Stimulated activated CD4-positive, alpha-beta T cell treated with anti-CD3 and anti-CD28 coated beads, Interleukin-12 subunit alpha, Interleukin-12 subunit beta, amount 100 ng/mL, for 48 hours (primary cell): ENCODE measurements around the gene TRAPPC11.
"Not testable (repeated sequence)": the region's sequence is repeated elsewhere in the genome, so short reads cannot be mapped to it uniquely, and the experiment has no call there.

ENCODE experiments used
- DNase-seq, 3 donors: peaks; one replicate each; pipeline ENCODE4 v3.0.0-alpha.2; 2020; ENCODE audit warnings: low read depth in 2 of 3, low spot score in 1 of 3

TRAPPC11 gene

DNA sequence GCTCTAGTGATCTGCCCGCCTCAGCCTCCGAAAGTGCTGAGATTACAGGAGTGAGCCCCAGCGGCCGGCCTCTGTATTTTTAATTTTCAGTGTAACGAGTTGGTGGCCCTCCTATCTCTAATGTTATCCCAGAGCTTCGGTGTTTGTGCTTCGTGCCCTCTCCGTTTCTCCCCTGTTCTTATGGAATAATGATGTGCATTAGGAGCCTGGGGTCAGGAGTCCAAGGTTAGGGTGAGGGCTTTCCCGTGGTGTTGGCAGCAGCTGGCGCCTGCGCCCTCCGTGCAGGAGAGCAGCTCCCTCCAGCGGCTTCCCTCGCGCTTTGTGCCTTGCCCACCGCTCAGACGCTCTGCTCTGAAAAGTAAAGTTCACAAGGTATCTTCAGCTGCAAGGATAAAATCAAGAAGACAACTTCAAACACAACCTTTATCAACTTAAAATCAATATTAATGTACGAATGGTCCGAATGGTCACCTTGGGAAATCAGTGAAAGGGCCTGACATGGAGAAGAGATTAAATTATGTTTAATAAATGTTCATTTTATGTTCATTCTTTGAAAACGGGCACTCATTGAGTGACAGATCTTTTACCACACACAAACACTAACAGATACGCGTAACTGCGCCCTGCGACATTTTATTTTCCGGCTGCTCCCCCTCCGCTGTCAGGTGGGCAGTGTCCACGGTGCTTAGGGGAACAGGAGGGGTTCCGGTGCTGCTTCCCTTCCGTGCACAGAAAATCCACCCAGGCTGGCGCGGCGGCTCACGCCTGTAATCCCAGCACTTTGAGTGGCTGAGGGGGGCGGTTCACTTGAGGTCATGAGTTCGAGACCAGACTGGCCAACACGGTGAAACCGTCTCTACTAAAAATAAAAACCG is 62.4 kb downstream of the TRAPPC11 start:
- DNase-seq = peak; percentile 20 to 46 (median 34)

DNA sequence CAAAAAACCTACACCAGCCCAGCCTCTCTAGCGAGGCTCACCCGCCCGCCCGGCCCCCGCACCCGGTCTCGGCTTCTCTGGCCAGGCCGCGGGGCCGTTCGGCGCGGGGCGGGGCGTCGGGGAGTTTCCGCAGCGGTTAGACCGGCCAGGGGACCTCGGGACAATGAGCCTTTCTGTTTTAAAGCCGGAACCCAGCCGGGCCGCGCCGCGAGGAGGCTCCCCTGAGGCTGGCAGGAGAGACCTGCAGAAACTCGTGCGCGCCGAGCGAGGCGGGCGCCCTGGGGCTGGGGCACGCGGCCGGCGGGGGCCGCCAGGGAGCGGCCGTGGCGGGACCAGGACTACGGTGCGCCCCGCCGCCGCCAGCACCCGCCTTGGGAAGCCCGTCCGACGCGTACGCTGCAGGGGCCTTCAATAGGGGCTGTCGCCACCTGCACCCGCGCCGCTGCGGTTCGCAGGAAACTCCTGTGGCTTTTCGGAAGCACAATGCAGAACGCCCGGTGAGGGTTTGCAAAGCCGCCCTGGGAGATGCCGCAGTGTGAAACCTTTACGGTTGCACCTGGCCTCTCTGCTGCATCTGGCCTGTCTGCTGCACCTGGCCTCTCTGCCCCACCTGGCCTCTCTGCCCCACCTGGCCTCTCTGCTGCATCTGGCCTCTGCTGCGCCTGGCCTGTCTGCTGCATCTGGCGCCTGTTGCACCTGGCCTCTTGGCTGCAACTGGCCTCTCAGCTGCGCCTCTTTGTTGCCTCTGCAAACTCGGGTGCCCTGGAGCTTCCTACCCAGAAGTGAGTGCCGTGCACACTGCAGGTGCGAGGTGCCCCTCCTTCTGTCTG is 63.9 kb downstream of the TRAPPC11 start:
- no peak for DNase-seq

DNA sequence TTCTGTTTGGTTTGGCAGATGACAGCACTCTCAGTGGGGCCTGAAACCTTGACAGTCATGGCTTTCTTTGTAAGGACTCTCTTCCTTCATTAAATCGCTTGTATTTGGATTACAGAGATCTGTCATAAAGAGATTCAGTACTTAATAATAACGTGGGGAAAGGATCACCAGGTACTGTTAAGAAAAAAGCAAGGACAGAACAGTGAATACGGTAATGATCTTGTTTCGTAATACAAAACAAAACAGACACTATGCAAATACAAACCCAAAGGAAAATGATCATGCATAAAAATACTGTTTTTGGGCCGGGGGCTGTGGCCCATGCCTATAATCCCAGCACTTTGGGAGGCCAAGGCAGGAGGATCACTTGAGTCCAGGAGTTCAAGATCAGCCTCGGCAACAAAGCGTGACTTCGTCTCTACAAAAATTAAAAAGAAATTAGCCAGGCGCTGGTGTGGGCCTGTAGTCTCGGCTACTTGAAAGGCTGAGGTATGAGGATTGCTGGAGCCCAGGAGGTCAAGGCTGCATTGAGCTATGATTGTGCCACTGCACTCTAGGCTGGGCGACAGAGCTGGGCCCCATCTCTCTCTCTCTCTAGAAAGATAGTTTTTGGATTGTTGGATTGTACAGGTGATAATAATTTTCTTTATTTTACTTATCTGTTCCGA is 64.6 kb downstream of the TRAPPC11 start:
- no peak for DNase-seq

DNA sequence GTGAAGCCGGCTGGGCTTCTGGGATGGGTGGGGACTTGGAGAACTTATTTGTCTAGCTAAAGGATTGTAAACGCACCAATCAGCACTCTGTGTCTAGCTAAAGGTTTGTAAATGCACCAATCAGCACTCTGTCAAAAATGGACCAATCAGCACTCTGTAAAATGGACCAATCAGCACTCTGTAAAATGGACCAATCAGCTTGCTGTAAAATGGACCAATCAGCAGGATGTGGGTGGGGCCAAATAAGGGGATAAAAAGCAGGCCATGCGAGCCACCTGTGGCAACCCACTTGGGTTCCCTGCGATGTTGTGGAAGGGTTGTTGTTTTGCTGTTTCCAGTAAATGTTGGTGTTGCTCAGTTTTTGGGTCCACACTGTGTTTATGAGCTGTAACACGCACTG is 66.5 kb downstream of the TRAPPC11 start:
- not testable (repeated sequence) for DNase-seq

DNA sequence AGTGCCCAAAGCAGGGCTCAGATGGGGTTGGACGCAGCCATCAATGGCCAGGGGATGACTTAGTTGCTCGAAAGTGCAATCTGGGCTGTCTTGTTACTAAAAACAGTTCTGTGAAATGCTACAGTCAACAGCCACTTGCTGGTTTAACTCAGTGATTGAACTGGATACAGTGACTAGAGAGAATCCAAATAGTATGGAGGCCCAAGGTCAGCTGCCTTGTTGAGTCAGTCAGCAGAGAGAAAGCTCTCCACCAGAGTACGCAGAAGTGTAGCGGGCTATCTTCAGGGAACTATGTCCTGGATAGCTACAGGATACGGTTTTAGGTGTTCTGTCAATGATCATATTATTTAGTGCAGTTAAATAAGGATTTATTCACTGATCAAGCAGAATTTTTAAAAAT is 68.4 kb downstream of the TRAPPC11 start:
- no peak for DNase-seq

GRCh38 chr4:183728223-183729068 is 69.4 kb downstream of the TRAPPC11 start:
- no peak for DNase-seq

- no peak for DNase-seq
Observed at GRCh38 chr4:183729069-183729406, 69.9 kb downstream of the TRAPPC11 start.

DNA sequence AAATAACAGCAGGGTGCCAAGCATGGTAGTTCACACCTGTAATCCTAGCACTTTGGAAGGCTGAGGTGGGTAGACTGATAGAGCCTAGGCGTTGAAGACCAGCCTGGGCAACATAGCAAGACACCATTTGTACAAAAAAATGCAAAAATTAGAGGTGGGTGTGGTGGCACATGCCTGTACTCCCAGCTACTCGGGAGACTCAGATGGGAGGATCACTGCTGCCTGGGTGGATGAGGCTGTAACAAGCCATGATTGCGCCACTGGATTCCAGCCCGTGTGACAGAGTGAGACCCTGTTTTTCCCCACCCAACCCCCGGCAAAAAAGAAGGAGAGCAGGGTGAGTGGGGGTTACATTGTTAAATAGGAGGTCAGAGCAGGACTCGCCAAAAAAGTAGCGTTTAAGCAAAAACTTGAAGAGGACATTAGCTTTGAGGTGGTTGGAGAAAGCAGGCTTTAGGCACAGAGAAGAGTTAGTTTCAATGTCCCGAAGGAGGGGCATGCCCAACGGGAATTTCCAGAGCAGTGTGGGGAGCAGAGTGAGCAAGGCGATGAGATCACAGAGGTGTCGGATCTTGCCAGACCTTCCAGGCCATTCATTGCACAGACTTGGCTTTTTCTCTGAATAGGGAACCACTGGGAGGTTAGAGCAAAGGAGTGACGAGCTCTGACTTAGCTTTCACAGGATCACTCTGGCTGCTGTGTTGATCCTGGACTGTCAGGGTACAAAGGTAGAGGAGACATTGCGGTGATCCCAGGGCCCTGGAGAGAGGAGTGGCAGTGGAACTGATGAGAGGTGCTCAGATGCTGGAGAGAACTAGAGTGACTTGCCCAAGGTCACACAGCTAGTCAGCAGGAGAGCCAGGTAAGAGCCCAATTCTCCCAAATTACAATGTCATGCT is 70.6 kb downstream of the TRAPPC11 start:
- no peak for DNase-seq

DNA sequence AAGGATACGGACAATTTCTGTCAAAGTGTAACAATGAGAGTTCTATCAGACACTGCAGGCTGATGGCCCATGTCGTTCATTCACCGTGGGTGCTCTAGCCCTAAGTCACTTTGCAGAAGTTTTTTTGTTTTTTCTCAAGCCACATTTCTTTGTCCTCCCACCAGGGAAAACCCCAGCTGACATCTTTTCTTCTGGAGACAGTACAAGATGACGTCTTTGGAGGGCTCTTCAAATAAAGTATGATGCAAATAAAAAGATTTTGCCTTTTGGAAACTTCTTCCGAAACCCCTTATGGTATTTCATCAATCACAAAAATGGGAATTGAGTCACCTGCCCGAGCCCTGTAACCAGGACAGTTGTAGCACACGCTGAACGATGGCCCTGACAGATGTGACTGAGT is 73.2 kb downstream of the TRAPPC11 start:
- DNase-seq = no peak

DNA sequence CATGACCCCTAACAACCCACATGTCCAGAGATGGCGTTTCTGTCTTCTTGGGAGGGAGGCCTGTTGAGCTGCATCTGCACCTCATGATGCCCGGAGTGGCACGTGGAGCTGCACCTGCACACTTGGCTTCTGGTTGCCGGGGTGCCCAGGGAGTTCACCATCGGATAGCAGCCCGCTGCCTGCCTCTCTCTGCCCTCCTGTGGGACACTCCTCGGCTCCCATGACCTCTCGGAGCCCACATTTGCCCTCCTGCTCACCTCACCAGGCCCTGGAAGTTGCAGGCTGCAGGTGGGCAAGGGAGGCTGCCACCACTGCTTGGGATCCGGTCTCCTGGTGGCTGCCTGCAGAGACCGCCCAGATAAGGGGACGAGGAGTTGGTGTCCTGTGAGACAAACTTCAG is 74.1 kb downstream of the TRAPPC11 start:
- DNase-seq = no peak

DNA sequence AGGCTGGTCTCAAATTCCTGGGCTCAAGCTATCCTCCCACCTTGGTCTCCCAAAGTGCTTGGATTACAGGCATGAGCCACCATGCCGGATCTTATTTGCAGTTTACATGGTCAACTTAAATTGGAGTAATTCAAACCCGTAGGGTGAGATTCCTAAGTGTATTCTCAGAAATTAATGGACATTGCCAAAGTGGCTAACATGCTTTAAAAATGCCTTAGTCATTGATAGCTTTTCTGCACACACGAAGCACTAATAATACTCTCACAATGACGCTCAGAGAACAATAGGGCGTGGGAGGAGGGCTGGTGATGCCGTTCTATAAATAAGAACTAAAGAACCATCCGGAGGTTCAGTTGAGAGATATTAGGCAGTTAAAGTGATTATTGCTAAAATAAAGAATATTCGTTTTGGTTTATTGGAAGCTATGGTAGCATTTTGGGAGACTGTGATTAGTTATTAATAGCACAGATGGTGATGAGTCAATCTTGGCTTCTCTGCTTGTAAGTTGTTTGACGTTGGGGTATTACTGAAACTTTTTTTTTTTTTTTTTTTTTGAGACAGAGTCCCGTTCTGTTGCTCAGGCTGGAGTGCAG is 79.1 kb downstream of the TRAPPC11 start:
- DNase-seq = no peak

- no peak for DNase-seq
Observed at GRCh38 chr4:183738961-183739360, 79.9 kb downstream of the TRAPPC11 start.

DNA sequence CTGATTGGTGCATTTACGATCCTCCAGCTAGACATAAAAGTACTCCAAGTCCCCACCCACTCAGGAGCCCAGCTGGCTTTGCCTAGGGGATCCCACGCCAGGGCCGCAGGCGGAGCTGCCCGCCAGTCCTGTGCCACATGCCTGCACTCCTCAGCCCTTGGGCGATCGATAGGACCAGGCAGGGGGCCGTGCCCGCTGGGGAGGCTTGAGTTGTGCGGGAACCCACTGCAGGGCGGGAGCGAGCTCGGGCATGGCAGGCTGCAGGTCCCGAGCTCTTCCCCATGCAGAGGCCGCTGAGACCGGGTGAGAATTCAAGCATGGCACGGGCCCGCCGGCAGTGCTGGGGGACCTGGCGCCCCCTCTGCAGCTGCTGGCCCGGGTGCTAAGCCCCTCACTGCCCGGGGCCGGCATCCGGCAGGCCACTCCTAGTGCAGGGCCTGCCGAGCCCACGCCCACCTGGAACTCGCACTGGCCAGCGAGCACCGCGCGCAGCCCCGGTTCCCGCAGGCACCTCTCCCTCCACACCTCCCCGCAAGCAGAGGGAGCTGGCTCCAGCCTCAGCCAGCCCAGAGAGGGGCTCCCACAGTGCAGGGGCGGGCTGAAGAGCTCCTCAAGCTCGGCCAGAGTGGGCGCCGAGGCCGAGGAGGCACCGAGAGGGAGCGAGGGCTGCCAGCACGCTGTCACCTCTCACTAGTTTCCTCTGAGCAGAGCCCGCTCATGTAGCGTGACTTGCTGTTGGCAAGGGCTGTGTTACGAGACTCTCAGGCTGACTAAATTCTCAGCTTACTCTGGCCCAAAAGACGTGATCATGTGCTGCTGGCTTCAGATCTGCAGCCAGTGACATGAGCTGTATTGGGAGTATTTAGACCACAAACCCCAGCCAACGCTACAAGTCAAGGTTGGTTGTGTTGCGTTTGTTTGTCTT is 87.5 kb downstream of the TRAPPC11 start:
- no peak for DNase-seq

DNA sequence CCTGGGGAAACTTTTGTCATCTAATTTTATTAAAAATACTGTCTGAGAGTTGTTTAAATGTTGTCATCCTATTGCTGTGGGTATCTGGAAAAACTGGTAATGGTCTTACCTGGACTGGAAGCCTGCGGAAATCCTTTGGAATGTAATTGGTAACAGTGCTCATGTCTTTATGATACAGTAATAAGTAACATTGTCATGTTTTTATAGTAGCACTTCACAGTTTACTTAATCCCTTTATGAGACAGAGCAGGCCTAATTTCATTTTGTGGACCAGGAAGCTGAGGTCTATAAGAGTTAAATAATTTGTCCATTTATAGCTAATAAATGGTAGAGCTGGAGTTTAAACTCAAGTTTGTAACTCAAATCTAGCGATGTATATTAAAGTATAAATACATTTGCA is 88.3 kb downstream of the TRAPPC11 start:
- no peak for DNase-seq

DNA sequence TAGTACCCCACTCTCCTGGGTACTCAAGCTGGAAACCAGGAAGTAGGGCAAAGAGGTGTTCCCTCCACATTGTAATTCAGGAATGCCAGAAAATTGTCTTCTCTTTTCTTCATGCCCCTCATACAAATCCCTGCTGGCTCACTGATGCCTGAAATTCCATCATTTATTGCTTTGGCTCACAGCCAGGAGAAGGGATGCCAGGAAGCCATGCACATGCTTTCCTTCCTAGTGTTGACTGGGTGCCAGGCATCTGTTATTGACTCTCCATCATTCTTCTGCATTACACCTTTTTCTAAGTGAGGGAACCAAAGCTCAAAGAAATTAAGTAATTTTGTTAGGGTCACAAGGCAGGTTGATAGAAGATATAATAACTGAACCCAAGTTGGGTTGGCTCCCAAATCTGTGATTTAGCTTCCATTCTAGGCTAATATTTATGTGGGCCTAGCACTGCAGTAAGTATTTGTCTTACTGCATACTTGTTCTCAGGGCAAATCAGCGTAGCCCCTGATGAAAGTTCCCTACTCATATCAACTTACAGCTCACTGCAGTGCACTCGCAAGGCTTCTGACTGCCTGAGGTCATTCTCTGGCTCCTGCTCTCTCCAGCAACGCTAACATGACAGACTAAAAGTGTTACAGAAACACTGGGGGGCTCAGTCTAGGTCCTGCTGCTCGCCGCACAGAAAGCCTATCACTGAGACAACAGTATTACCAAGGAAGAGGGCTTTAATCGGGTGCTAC is 89.0 kb downstream of the TRAPPC11 start:
- no peak for DNase-seq

- DNase-seq = no peak
Observed at GRCh38 chr4:183751106-183751505, 92.0 kb downstream of the TRAPPC11 start.

DNA sequence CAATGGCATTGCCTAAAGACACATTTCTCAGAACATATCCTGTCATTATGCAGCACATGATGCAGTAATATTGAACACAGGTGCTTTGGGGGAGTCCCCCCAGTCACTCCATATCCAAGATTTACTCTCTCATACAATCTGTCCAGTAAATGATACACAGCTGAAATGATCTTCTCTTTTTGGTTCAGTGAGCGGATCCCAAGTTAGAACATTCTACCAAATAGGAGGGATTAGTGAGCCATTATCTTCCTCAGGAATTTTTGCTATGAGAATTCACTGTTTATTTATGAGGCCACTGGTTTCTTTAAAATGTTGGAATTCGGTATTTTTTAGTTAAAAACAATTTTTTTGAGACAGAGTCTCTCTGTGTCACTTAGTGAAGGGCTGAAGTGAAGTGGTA is 96.5 kb downstream of the TRAPPC11 start:
- no peak for DNase-seq

DNA sequence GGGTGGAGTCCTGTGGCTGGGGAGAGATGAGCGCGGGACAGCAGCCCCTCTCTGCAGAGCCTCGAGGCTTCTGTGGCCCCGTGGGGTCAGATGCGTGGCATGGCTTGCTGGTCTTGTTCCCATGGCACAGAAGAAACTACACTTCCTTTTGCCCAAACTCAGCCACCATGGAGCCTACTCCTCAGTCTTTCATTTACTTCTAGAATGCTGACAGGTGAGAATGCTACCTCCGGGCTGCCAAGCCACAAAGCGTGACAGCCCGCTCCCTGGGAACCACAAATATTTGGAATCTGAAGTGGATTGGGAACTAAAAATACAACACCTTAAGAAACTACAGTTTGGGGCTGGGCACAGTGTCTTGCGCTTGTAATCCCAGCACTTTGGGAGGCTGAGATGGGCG is 98.0 kb downstream of the TRAPPC11 start:
- no peak for DNase-seq
